Psoas muscle (tissue), 8 donors: Measurements from ENCODE around the gene PLEKHA1. TPM values are rescaled to one million over a fixed set of nuclear protein-coding genes. Genes with fewer than 3 reads are reported as not detected.
A peak's percentile ranks its signal among the peaks of the same experiment; 100 is the strongest.

Experiments
- ATAC-seq, 4 donors: fragments of 200-7000 bp; cut with Tn5 transposase; one replicate each; pipeline ENCODE4 v1.9.1; 2020; ENCODE audit warnings: moderate library complexity in 3 of 4, mild to moderate bottlenecking in 2 of 4
- DNase-seq, 2 donors: peaks; one replicate each; pipeline ENCODE4 v3.0.0-alpha.2; 2020
- H3K27ac ChIP-seq: fragments of 200-600 bp; one replicate; pipeline ENCODE4 v1.8.0; 2022
- H3K27me3 ChIP-seq, 3 donors: fragments of 200-600 bp in 1 of 3; one replicate each; pipeline versions ENCODE4 v1.6.1 to v1.8.0; 2013 to 2022; ENCODE audit warnings: low read length in 2 of 3, mild to moderate bottlenecking in 2 of 3, moderate library complexity in 1 of 3; ENCODE audit not compliant: insufficient read depth in 3 of 3
- H3K36me3 ChIP-seq, 2 donors: fragments of 200-600 bp in 1 of 2; one replicate each; pipeline versions ENCODE4 v1.6.1 to v1.8.0; 2013 to 2022; ENCODE audit warnings: low read depth in 1 of 2, mild to moderate bottlenecking in 1 of 2, moderate library complexity in 1 of 2; ENCODE audit not compliant: insufficient read depth in 1 of 2
- H3K4me1 ChIP-seq: fragments of 200-600 bp; one replicate; pipeline ENCODE4 v1.8.0; 2022
- H3K4me3 ChIP-seq: fragments of 200-600 bp; one replicate; pipeline ENCODE4 v1.8.0; 2022; ENCODE audit warnings: mild to moderate bottlenecking
- H3K9me3 ChIP-seq: fragments of 200-600 bp; one replicate; pipeline ENCODE4 v1.8.0; 2022
- CTCF ChIP-seq: fragments of 200-600 bp; IDR thresholded peaks from one replicate; pipeline ENCODE4 v1.8.0; 2022; ENCODE audit warnings: antibody characterized with exemption
- WGBS, 3 donors: extraction: QIAGEN DNeasy Blood & Tissue Kit; methylation state at CpG; one replicate each; pipeline versions ENCODE4 v1.1.6 to v1.1.7; 2013; 5-methylcytosine and 5-hydroxymethylcytosine counted together
- intact Hi-C, 2 donors: fragments of 100-400 bp; cut with DNase I; formaldehyde crosslinking; loops; one replicate each; pipeline versions ENCODE4 v1.11.0 to v1.14.2; 2022
- polyA plus RNA-seq, 3 donors: library from polyadenylated mRNA; stranded (reverse); fragments of 200-250 nt; gene quantifications; one replicate each; pipeline ENCODE4 v1.2.3, GENCODE V29; 2013
- total RNA-seq, 4 donors: library from RNA; stranded (reverse); fragmentation: NEBNext Ultra II Directional in 2 of 4; extraction: Animal tissue kit (Norgen Biotek cat#: 25700) in 2 of 4; gene quantifications; one replicate each; pipeline versions ENCODE4 v1.2.1 to v1.2.4, GENCODE V29; 2021 to 2023
- donor health status: healthy with polysubstance abuse.
- donor health status: DM: no; HTN: no; CAD: no; lungs with moderate emphysema.
- donor health status: Bipolar disorder and iron deficiency.
- donor health status: healthy.
- donor health status: DM: yes; HTN: yes; CAD: no.
- donor health status: DM: no; HTN: no; CAD: no.
- donor health status: DM: no; HTN: no; CAD: no.
- donor health status: DM: yes; HTN: yes; CAD: no.

Gene PLEKHA1
- total and polyA plus RNA-seq, 7 donors = 29.5 to 75.3 (median 53.1) TPM

- Histone ChIP-seq H3K4me3 (no peak overlapping the region), H3K9me3 (no peaks in the 10 kb centered on the region), H3K27me3 (no peaks in the 10 kb centered on the region), H3K27ac (no peak overlapping the region), H3K36me3 (no peaks in the 10 kb centered on the region), H3K4me1 (peaks cover 27% of the 10 kb centered on the region)
- DNase-seq (no peak), ATAC-seq (no peak)
- TF ChIP-seq CTCF = no peak
- intact Hi-C loops = no loop called here
- WGBS, 3 donors = 94 to 98% (median 98%) methylated on average over 4 of the region's 4 CpGs
Observed at GRCh38 chr10:122471531-122472177, 97.1 kb downstream of the PLEKHA1 start.

GRCh38 chr10:122473116-122473515 is 98.6 kb downstream of the PLEKHA1 start:
- 86 to 89% (median 87%) methylated on average over 8 of the region's 8 CpGs for WGBS, 3 donors
- no peak overlapping the region for H3K4me3 ChIP-seq
- peaks cover 27% of the 10 kb centered on the region for H3K4me1 ChIP-seq
- H3K27me3 ChIP-seq = no peaks in the 10 kb centered on the region
- H3K27ac ChIP-seq = no peak overlapping the region
- intact Hi-C loops = no loop called here
- ATAC-seq (no peak), DNase-seq (no peak)
- no peak for TF ChIP-seq CTCF
- H3K36me3 ChIP-seq = no peaks in the 10 kb centered on the region
- H3K9me3 ChIP-seq = no peaks in the 10 kb centered on the region

GRCh38 chr10:122474131-122474818 is 99.8 kb downstream of the PLEKHA1 start:
- peak in 1 of 4 donors; percentile 31 for ATAC-seq
- Histone ChIP-seq H3K27ac (no peak overlapping the region), H3K4me1 (peaks cover 24% of the 10 kb centered on the region), H3K36me3 (no peaks in the 10 kb centered on the region), H3K27me3 (no peaks in the 10 kb centered on the region), H3K4me3 (no peak overlapping the region), H3K9me3 (no peaks in the 10 kb centered on the region)
- TF ChIP-seq CTCF = no peak
- intact Hi-C loops = loop anchor here in 1 of 2 donors (2.0 kb wide), 1 partner anchor 19 kb away; no protein-coding TSS in a partner anchor
- WGBS, 3 donors = 53 to 66% (median 55%) methylated on average over 15 of the region's 15 CpGs
- DNase-seq = no peak

GRCh38 chr10:122475100-122475499 is 100.6 kb downstream of the PLEKHA1 start:
- H3K27ac ChIP-seq = peak overlapping the region; percentile 9
- no peaks in the 10 kb centered on the region for H3K9me3 ChIP-seq
- intact Hi-C loops = loop anchor here in 1 of 2 donors (2.0 kb wide), 1 partner anchor 18 kb away; no protein-coding TSS in a partner anchor
- peak overlapping the region; percentile 41 for H3K4me3 ChIP-seq
- H3K27me3 ChIP-seq = no peaks in the 10 kb centered on the region
- H3K36me3 ChIP-seq = no peaks in the 10 kb centered on the region
- peak; percentile 80 to 87 for DNase-seq
- peak; percentile 24 to 79 (median 74) for ATAC-seq
- WGBS, 3 donors = 14 to 37% (median 19%) methylated on average over 12 of the region's 12 CpGs
- H3K4me1 ChIP-seq = peaks cover 19% of the 10 kb centered on the region
- no peak for TF ChIP-seq CTCF
